ENCODE data around the gene STK32C. TPM values are rescaled to one million over a fixed set of nuclear protein-coding genes. Genes with fewer than 3 reads are reported as not detected.

Gene STK32C
- total and polyA plus RNA-seq, 7 donors: 3.6 to 11.7 (median 6.6) TPM

GRCh38 chr10:132289439-132289838 lies 18.3 kb downstream of the STK32C start:
- H3K27ac ChIP-seq: no peak overlapping the region
- no peak for TF ChIP-seq CTCF (IDR thresholded peaks at IDR 0.05)
- no peaks in the 10 kb centered on the region for H3K4me1 ChIP-seq
- DNase-seq: no peak
- no peak overlapping the region for H3K4me3 ChIP-seq
- peaks cover 14% of the 10 kb centered on the region for H3K9me3 ChIP-seq
- H3K36me3 ChIP-seq (ENCODE audit: insufficient read depth in 1 of 2, low read depth in 1 of 2): no peaks in the 10 kb centered on the region
- peaks cover 0 to 21% (median 2%) of the 10 kb centered on the region in 3 donors for H3K27me3 ChIP-seq (ENCODE audit: insufficient read depth in 3 of 3, low read length in 2 of 3)
- no peak for ATAC-seq
- WGBS, 3 donors: 65 to 73% (median 72%) methylated on average over 2 of the region's 2 CpGs
- intact Hi-C loops (cut with DNase I): no loop called here

GRCh38 chr10:132283604-132284382 lies 24.0 kb downstream of the STK32C start:
- ATAC-seq: peak in 1 of 4 donors; percentile 16
- H3K36me3 ChIP-seq (ENCODE audit: insufficient read depth in 1 of 2, low read depth in 1 of 2): no peaks in the 10 kb centered on the region
- peak in 1 of 2 donors; percentile 9 for DNase-seq
- H3K4me1 ChIP-seq: peaks cover 8% of the 10 kb centered on the region
- TF ChIP-seq CTCF (IDR thresholded peaks at IDR 0.05): no peak
- H3K9me3 ChIP-seq: peaks cover 8% of the 10 kb centered on the region
- peaks cover 0 to 40% (median 15%) of the 10 kb centered on the region in 3 donors for H3K27me3 ChIP-seq (ENCODE audit: insufficient read depth in 3 of 3, low read length in 2 of 3)
- intact Hi-C loops (cut with DNase I): no loop called here
- H3K4me3 ChIP-seq: no peak overlapping the region
- 39 to 46% (median 41%) methylated on average over 20 to 24 of the region's 24 CpGs for WGBS, 3 donors
- H3K27ac ChIP-seq: no peak overlapping the region

- no peaks in the 10 kb centered on the region for H3K9me3 ChIP-seq
- H3K27me3 ChIP-seq (ENCODE audit: insufficient read depth in 3 of 3, low read length in 2 of 3): peaks cover 0 to 40% (median 13%) of the 10 kb centered on the region in 3 donors
- peaks cover 8% of the 10 kb centered on the region for H3K4me1 ChIP-seq
- WGBS, 3 donors: 25 to 34% (median 28%) methylated on average over 36 of the region's 36 CpGs
- H3K27ac ChIP-seq: no peak overlapping the region
- no peak overlapping the region for H3K4me3 ChIP-seq
- DNase-seq: peak in 1 of 2 donors; percentile 27
- no peak for TF ChIP-seq CTCF (IDR thresholded peaks at IDR 0.05)
- peak; percentile 31 to 69 (median 50) for ATAC-seq
- intact Hi-C loops (cut with DNase I): no loop called here
- H3K36me3 ChIP-seq (ENCODE audit: insufficient read depth in 1 of 2, low read depth in 1 of 2): no peaks in the 10 kb centered on the region
Observed at GRCh38 chr10:132282667-132283603, 24.8 kb downstream of the STK32C start.

- Histone ChIP-seq H3K27ac (no peak overlapping the region), H3K4me1 (peaks cover 8% of the 10 kb centered on the region), H3K36me3 (ENCODE audit: insufficient read depth in 1 of 2, low read depth in 1 of 2) (no peaks in the 10 kb centered on the region), H3K9me3 (no peaks in the 10 kb centered on the region), H3K27me3 (ENCODE audit: insufficient read depth in 3 of 3, low read length in 2 of 3) (peaks cover 0 to 40% (median 13%) of the 10 kb centered on the region in 3 donors), H3K4me3 (no peak overlapping the region)
- intact Hi-C loops (cut with DNase I): no loop called here
- DNase-seq: peak in 1 of 2 donors; percentile 16
- no peak for TF ChIP-seq CTCF (IDR thresholded peaks at IDR 0.05)
- WGBS, 3 donors: 42 to 57% (median 43%) methylated on average over 26 to 34 of the region's 34 CpGs
- peak; percentile 40 to 75 (median 43) for ATAC-seq
Observed at GRCh38 chr10:132281915-132282666, 25.7 kb downstream of the STK32C start.
